Body of pancreas (tissue), 4 donors: ENCODE data around the gene DSTN.

Source experiments
- POLR2A ChIP-seq, 3 donors: fragments of 450-650 bp; IDR thresholded peaks; one replicate each; pipeline ENCODE4 v1.6.1; 2016; ENCODE audit warnings: antibody characterized with exemption in 3 of 3, mild to moderate bottlenecking in 2 of 3
- TF ChIP-seq, protein P1 (sequence below), 7 experiments: fragments of 450-650 bp in 4 of 7; fragments of 200-600 bp in 3 of 7; sonication (generic) in 3 of 7; IDR thresholded peaks; one replicate each; pipeline ENCODE4 v1.5.1; 2016 to 2019; ENCODE audit warnings: antibody characterized with exemption in 7 of 7

DNA sequence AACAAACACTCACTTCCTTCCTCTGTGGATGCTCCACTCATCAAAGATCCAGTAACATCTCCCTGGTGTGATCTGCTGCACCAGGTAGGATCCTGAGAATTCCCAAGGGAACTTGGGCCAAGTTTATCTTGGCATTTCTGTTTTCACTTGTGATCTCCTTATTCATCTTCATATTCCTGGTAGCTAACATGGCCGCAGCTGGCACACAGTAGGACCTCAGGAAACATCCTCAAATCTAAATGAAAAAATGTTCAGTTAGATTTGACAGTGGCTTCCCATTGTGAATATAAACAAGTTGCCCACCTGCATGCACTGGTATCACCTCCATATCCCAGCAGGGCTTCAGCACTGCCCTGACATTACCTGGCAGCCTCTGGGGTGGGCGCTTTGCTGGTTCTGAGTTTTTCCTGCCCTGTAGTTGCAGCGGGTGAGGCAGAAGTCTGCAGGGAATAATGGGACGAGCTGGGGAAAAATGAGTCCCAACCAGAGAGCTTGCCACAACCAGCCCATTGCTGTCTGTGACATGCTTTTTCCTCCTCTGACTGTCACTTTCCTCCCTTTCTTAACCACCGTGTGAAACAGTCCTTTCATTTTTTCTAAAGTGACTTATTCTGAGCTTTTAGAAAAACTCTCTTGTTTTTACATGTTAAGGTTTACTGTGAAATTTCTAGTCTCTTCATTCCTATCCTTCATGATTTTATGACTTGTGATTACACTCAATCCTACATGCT, 9.4 kb upstream of the DSTN start:
- TF ChIP-seq, protein P1, sequence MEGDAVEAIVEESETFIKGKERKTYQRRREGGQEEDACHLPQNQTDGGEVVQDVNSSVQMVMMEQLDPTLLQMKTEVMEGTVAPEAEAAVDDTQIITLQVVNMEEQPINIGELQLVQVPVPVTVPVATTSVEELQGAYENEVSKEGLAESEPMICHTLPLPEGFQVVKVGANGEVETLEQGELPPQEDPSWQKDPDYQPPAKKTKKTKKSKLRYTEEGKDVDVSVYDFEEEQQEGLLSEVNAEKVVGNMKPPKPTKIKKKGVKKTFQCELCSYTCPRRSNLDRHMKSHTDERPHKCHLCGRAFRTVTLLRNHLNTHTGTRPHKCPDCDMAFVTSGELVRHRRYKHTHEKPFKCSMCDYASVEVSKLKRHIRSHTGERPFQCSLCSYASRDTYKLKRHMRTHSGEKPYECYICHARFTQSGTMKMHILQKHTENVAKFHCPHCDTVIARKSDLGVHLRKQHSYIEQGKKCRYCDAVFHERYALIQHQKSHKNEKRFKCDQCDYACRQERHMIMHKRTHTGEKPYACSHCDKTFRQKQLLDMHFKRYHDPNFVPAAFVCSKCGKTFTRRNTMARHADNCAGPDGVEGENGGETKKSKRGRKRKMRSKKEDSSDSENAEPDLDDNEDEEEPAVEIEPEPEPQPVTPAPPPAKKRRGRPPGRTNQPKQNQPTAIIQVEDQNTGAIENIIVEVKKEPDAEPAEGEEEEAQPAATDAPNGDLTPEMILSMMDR (IDR thresholded peaks at IDR 0.05): no peak
- no peak for TF ChIP-seq POLR2A (IDR thresholded peaks at IDR 0.05)
